GM12878 (cell line): Measurements from ENCODE around the gene ALOXE3. TPM values are rescaled to one million over a fixed set of nuclear protein-coding genes. Genes with fewer than 3 reads are reported as not detected.

Experiments
- ATAC-seq: fragments of 200-7000 bp; cut with Tn5 transposase; 3 replicates; pipeline ENCODE4 v1.9.1; 2020; ENCODE audit warnings: mild to moderate bottlenecking, moderate library complexity
- BruUV-seq: library from RNA; stranded (reverse); fragments of 400-500 nt; replicated peaks from 2 replicates; lab custom pipeline; 2021; lab: Mats Ljungman, UMichigan
- CTCF ChIA-PET: fragments of 300-600 bp; sonication (Branson Sonifier 250); formaldehyde crosslinking; extraction: SDS; loops from one replicate; lab custom pipeline; 2021; ENCODE audit warnings: inconsistent platforms; lab: Yijun Ruan, JAX
- POLR2A ChIA-PET: fragments of 350-600 bp; formaldehyde crosslinking; extraction: SDS; loops from one replicate; lab custom pipeline; 2021; ENCODE audit warnings: inconsistent platforms; lab: Charles Lee
- RAD21 ChIA-PET: fragments of 300-600 bp; sonication (Branson Sonifier 250); formaldehyde crosslinking; loops from one replicate; lab custom pipeline; 2023; ENCODE audit warnings: antibody characterized with exemption; ENCODE audit not compliant: unreplicated experiment; lab: Charles Lee
- SMC1A ChIA-PET: fragments of 300-600 bp; sonication (Branson Sonifier 250); formaldehyde crosslinking; loops from one replicate; lab custom pipeline; 2023; ENCODE audit not compliant: unreplicated experiment, uncharacterized antibody; lab: Charles Lee
- DNase-seq: peaks from one replicate; pipeline ENCODE4 v3.0.0-alpha.2; 2011; ENCODE audit warnings: low read depth, low spot score
- FAIRE-seq: peaks from 3 replicates; lab custom pipeline; 2011; peaks lifted over from hg19 to GRCh38; lab: Jason Lieb, UNC
- H2AFZ ChIP-seq: 2 replicates; pipeline ENCODE4 v1.6.0; 2011; ENCODE audit warnings: low read depth, low read length, control low read depth; ENCODE audit not compliant: control insufficient read depth
- H3K27ac ChIP-seq: 2 replicates; pipeline ENCODE4 v1.5.1; 2011; ENCODE audit warnings: control low read depth; ENCODE audit not compliant: control insufficient read depth, insufficient read depth
- H3K27me3 ChIP-seq, 2 experiments: replicated peaks in 1 of 2; 2 replicates each; pipeline versions ENCODE4 v1.6.0 to v1.6.1; 2011; ENCODE audit warnings: low read length in 1 of 2; ENCODE audit not compliant: control insufficient read depth in 2 of 2, insufficient read depth in 2 of 2
- H3K36me3 ChIP-seq, 2 experiments: 2 replicates each; pipeline ENCODE4 v1.5.1; 2011; ENCODE audit warnings: low read length in 1 of 2; ENCODE audit not compliant: control insufficient read depth in 2 of 2, insufficient read depth in 2 of 2
- H3K4me1 ChIP-seq: 2 replicates; pipeline ENCODE4 v1.6.1; 2011; ENCODE audit warnings: mild to moderate bottlenecking, low read length, moderate library complexity, mixed read lengths; ENCODE audit not compliant: control insufficient read depth, insufficient read depth
- H3K4me2 ChIP-seq: 2 replicates; pipeline ENCODE4 v1.6.0; 2011; ENCODE audit warnings: control low read depth; ENCODE audit not compliant: control insufficient read depth, insufficient read depth
- H3K4me3 ChIP-seq: fragments of 200-600 bp; sonication (generic); 2 replicates; pipeline ENCODE4 v1.5.1; 2016
- H3K79me2 ChIP-seq: 2 replicates; pipeline ENCODE4 v1.6.0; 2011; ENCODE audit warnings: low read length; ENCODE audit not compliant: control insufficient read depth, insufficient read depth
- H3K9ac ChIP-seq: 2 replicates; pipeline ENCODE4 v1.8.0; 2011; ENCODE audit warnings: low read length, control low read depth, mixed read lengths; ENCODE audit not compliant: control insufficient read depth, insufficient read depth
- H3K9me3 ChIP-seq: replicated peaks from 3 replicates; pipeline ENCODE4 v1.5.1; 2011; ENCODE audit warnings: mild to moderate bottlenecking, low read length; ENCODE audit not compliant: control insufficient read depth, insufficient read depth
- H4K20me1 ChIP-seq: 2 replicates; pipeline ENCODE4 v1.6.0; 2011; ENCODE audit not compliant: control insufficient read depth, insufficient read depth
- BHLHE40 ChIP-seq, 2 experiments: fragments of 450-650 bp in 1 of 2; IDR thresholded peaks; 2 replicates each; pipeline ENCODE4 v1.6.1; 2011 to 2017; ENCODE audit warnings: low read depth in 2 of 2, borderline replicate concordance in 1 of 2, improper control_type of control experiment in 1 of 2, low read length in 1 of 2, mild to moderate bottlenecking in 1 of 2
- CTCF ChIP-seq, 3 experiments: IDR thresholded peaks in 2 of 3; conservative IDR thresholded peaks in 1 of 3; 2 replicates each; pipeline ENCODE4 v1.5.1; 2011; ENCODE audit warnings: low read depth in 3 of 3, low read length in 3 of 3, mild to moderate bottlenecking in 3 of 3, control low read depth in 2 of 3, moderate library complexity in 2 of 3, inconsistent platforms in 1 of 3, mixed read lengths in 1 of 3; ENCODE audit not compliant: control insufficient read depth in 2 of 3, insufficient read depth in 1 of 3; ENCODE audit errors: extremely low read depth in 1 of 3
- DPF2 ChIP-seq: fragments of 450-650 bp; IDR thresholded peaks from 2 replicates; pipeline ENCODE4 v1.6.1; 2017; ENCODE audit warnings: mild to moderate bottlenecking
- EED ChIP-seq: sonication (generic); IDR thresholded peaks from 2 replicates; pipeline ENCODE4 v1.6.1; 2016; ENCODE audit warnings: antibody characterized with exemption, low read depth
- ELK1 ChIP-seq: IDR thresholded peaks from 2 replicates; pipeline ENCODE4 v1.6.1; 2012; ENCODE audit warnings: low read depth, low read length, improper control_type of control experiment
- GATAD2B ChIP-seq: fragments of 450-650 bp; conservative IDR thresholded peaks from 2 replicates; pipeline ENCODE4 v1.6.1; 2017; ENCODE audit warnings: low read depth, mild to moderate bottlenecking, moderate library complexity
- HDAC2 ChIP-seq: fragments of 200-600 bp; sonication (generic); IDR thresholded peaks from 2 replicates; pipeline ENCODE4 v1.6.1; 2017
- HDAC6 ChIP-seq: fragments of 200-600 bp; sonication (generic); IDR thresholded peaks from one replicate; pipeline ENCODE4 v1.8.0; 2017; ENCODE audit warnings: antibody characterized with exemption; ENCODE audit not compliant: unreplicated experiment
- HDGF ChIP-seq: fragments of 450-650 bp; IDR thresholded peaks from 2 replicates; pipeline ENCODE4 v1.6.1; 2016; ENCODE audit warnings: antibody characterized with exemption
- JUNB ChIP-seq: IDR thresholded peaks from 2 replicates; pipeline ENCODE4 v1.6.1; 2016; ENCODE audit warnings: antibody characterized with exemption, mild to moderate bottlenecking
- KLF5 ChIP-seq: fragments of 450-650 bp; IDR thresholded peaks from 2 replicates; pipeline ENCODE4 v1.6.1; 2014; ENCODE audit warnings: mild to moderate bottlenecking; ENCODE audit not compliant: partially characterized antibody
- MTA3 ChIP-seq: IDR thresholded peaks from 2 replicates; pipeline ENCODE4 v1.6.1; 2012; ENCODE audit warnings: low read length, inconsistent platforms, borderline replicate concordance
- NBN ChIP-seq: fragments of 450-650 bp; IDR thresholded peaks from 2 replicates; pipeline ENCODE4 v1.6.1; 2016
- NR2F1 ChIP-seq: fragments of 450-650 bp; conservative IDR thresholded peaks from 2 replicates; pipeline ENCODE4 v1.6.1; 2017; ENCODE audit warnings: mild to moderate bottlenecking
- RAD21 ChIP-seq: IDR thresholded peaks from 2 replicates; pipeline ENCODE4 v1.6.1; 2011; ENCODE audit warnings: mild to moderate bottlenecking, low read depth, low read length, moderate library complexity; ENCODE audit not compliant: insufficient read depth
- RB1 ChIP-seq: fragments of 450-650 bp; formaldehyde crosslinking; IDR thresholded peaks from 2 replicates; pipeline ENCODE4 v1.6.1; 2017; ENCODE audit warnings: mild to moderate bottlenecking, borderline replicate concordance
- SMAD1 ChIP-seq: fragments of 450-650 bp; IDR thresholded peaks from 2 replicates; pipeline ENCODE4 v1.6.1; 2018; ENCODE audit warnings: mild to moderate bottlenecking, low read depth; ENCODE audit not compliant: partially characterized antibody
- SMARCA5 ChIP-seq: fragments of 450-650 bp; IDR thresholded peaks from 2 replicates; pipeline ENCODE4 v1.6.1; 2017; ENCODE audit warnings: mild to moderate bottlenecking
- STAT3 ChIP-seq: IDR thresholded peaks from 2 replicates; pipeline ENCODE4 v1.6.1; 2011; ENCODE audit warnings: low read depth, low read length, improper control_type of control experiment
- ZBED1 ChIP-seq: IDR thresholded peaks from 2 replicates; pipeline ENCODE4 v1.6.1; 2016; ENCODE audit warnings: borderline replicate concordance
- ZNF207 ChIP-seq: fragments of 450-650 bp; IDR thresholded peaks from 2 replicates; pipeline ENCODE4 v1.6.1; 2014; ENCODE audit warnings: antibody characterized with exemption, mild to moderate bottlenecking, borderline replicate concordance
- ZNF24 ChIP-seq: fragments of 450-650 bp; IDR thresholded peaks from 2 replicates; pipeline ENCODE4 v1.6.1; 2017; ENCODE audit warnings: antibody characterized with exemption, mild to moderate bottlenecking
- WGBS: methylation state at CpG from one replicate; pipeline ENCODE4 v1.1.6; 2016; ENCODE audit warnings: low lambda C conversion rate; ENCODE audit not compliant: insufficient replicate concordance, insufficient coverage; ENCODE audit errors: missing lambda C conversion rate; 5-methylcytosine and 5-hydroxymethylcytosine counted together
- in situ Hi-C: fragments of 300-500 bp; cut with MboI; formaldehyde crosslinking; loops from 9 replicates; pipeline ENCODE4 v1.14.3; 2018; ENCODE audit warnings: mixed read lengths
- intact Hi-C: fragments of 100-400 bp; cut with micrococcal nuclease; formaldehyde crosslinking; loops from one replicate; pipeline ENCODE4 v1.14.2; 2022; ENCODE audit not compliant: unreplicated experiment
- polyA plus RNA-seq, 11 experiments: library from polyadenylated mRNA; depleted of rRNA in 4 of 11; unstranded in 6 of 11; stranded (reverse) in 5 of 11; fragments of >200 nt; fragmentation: Nextera tagmentation in 4 of 11; fragmentation: Illumina TruSeq in 1 of 11; extraction: Ambion mirVana in 4 of 11; extraction: Trizol in 1 of 11; gene quantifications; 1 replicate in 1 of 11; 2 replicates in 10 of 11; pipeline versions ENCODE4 v1.2.1 to v1.2.3, GENCODE V29; 2011 to 2016; ENCODE audit warnings: inconsistent platforms in 2 of 11, missing spikeins in 2 of 11, low read depth in 1 of 11
- total RNA-seq, 4 experiments: library from RNA; depleted of rRNA in 3 of 4; stranded (reverse); fragments of >200 nt in 3 of 4; fragmentation: Illumina TruSeq in 1 of 4; extraction: Trizol in 1 of 4; gene quantifications; 2 replicates each; pipeline versions ENCODE4 v1.2.1 to v1.2.3, GENCODE V29; 2013 to 2021

The ALOXE3 gene
- total and polyA plus RNA-seq, 10 of the 15 experiments (the other 5 are each of a cell fraction or from before 2014, with no cell fraction given): 0.04 TPM; not detected in 9

GRCh38 chr17:8121681-8122421, 3.5 kb upstream of the ALOXE3 start:
- Histone ChIP-seq H3K4me2 (peak overlapping the region; percentile 94), H3K27me3 (peaks cover 5 to 9% of the 10 kb centered on the region in 2 experiments), H3K27ac (no peak overlapping the region), H3K79me2 (no peaks in the 10 kb centered on the region), H3K9me3 (no peaks in the 10 kb centered on the region), H3K4me3 (peak overlapping the region; percentile 99), H2AFZ (peak overlapping the region; percentile 66), H3K36me3 (no peaks in the 10 kb centered on the region), H3K9ac (peak overlapping the region; percentile 7; the same call in 1 of the 2 replicates), H4K20me1 (no peaks in the 10 kb centered on the region), H3K4me1 (peaks cover 39% of the 10 kb centered on the region)
- FAIRE-seq (no peak), DNase-seq (no peak), ATAC-seq (peak; percentile 59)
- intact Hi-C loops (loop anchor here (2.0 to 5.0 kb wide), 2 partner anchors 65 to 175 kb away; partner anchors contain the start of gene SLC25A35), in situ Hi-C loops (no loop called here)
- under 1% methylated on average over 60 of the region's 76 CpGs for WGBS
- no TSS peak for BruUV-seq
- SMC1A ChIA-PET: interaction anchor here (0.7 to 3.8 kb wide), 5 partner anchors 16 to 173 kb away, joined by 3 to 21 read pairs (median 6); partner anchors contain the start of gene SLC25A35
- RAD21 ChIA-PET: interaction anchor here (0.7 to 2.6 kb wide), 9 partner anchors 16 to 101 kb away, joined by 3 to 16 read pairs (median 4); no protein-coding TSS in a partner anchor
- CTCF ChIA-PET: interaction anchor here (0.7 to 3.7 kb wide), 7 partner anchors 16 to 179 kb away, joined by 3 to 46 read pairs (median 3); no protein-coding TSS in a partner anchor
- POLR2A ChIA-PET: interaction anchor here (0.6 to 3.9 kb wide), 9 partner anchors 11 to 173 kb away, joined by 3 to 19 read pairs (median 6); partner anchors contain the start of genes PER1 and SLC25A35
- TF ChIP-seq ZNF207 (0 out of 2 replicates have a peak, but pooled peaks have one; percentile 38), NBN (0 out of 2 replicates have a peak, but pooled peaks have one; percentile 5), ZBED1 (no peak), HDGF (0 out of 2 replicates have a peak, but pooled peaks have one; percentile 43), DPF2 (peak; percentile 68), ELK1 (0 out of 2 replicates have a peak, but pooled peaks have one; percentile 6), STAT3 (no peak), JUNB (no peak), SMARCA5 (peak; percentile 98), HDAC6 (peak; percentile 93), KLF5 (peak; percentile 39), SMAD1 (no peak), HDAC2 (no peak), ZNF24 (peak; percentile 50; the same call in 1 of the 2 replicates), EED (0 out of 2 replicates have a peak, but pooled peaks have one; percentile 48), CTCF (IDR thresholded peaks at IDR 0.05 in 2 of 3, conservative IDR thresholded peaks at IDR 0.05 in 1 of 3; ENCODE audit: control insufficient read depth in 2 of 3, extremely low read depth in 1 of 3, insufficient read depth in 1 of 3, low read depth in 3 of 3, low read length in 3 of 3) (peak; percentile 57 to 82 (median 76); a peak in 5 of 6 replicates), BHLHE40 (IDR thresholded peaks at IDR 0.05; ENCODE audit: borderline replicate concordance in 1 of 2, low read depth in 2 of 2, low read length in 1 of 2) (peak in 1 of 2 experiments; percentile 53; a peak in 1 of 4 replicates), MTA3 (no peak), NR2F1 (peak; percentile 59), RAD21 (peak; percentile 67), GATAD2B (peak; percentile 94), RB1 (peak; percentile 89; the same call in 1 of the 2 replicates)
